Measurements from ENCODE around the gene ZNF672.
"Not testable (repeated sequence)": the region's sequence is repeated elsewhere in the genome, so short reads cannot be mapped to it uniquely, and the experiment has no call there.

ZNF672 gene

DNA sequence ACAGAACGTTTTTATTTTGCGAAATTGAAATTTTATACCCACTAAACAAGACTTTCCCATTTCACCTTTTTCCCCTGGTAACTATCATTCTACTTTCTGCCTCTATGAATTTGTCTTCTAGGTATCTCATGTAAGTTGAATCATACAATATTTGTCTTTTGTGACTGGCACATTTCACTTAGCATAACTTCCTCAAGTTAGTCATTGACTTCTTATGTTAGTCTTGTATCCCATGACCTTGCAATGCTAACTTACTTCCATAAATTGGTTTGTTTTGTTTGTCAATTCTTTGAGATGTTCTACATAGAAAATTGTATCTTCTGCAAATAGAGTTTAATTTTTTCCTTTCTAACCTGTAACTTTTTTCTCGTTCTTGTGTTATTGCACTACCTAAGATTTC lies 39.2 kb upstream of the ZNF672 start:
- no peak overlapping the region for H3K23ac ChIP-seq (ENCODE audit: low read depth, low read length, poor library complexity)
- DNase-seq (ENCODE audit: low spot score) = no peak
- H3K4ac ChIP-seq (ENCODE audit: low read length) = no peak overlapping the region
- H4K8ac ChIP-seq (ENCODE audit: low read depth, low read length) = no peak overlapping the region
- no peak overlapping the region for H4K91ac ChIP-seq (ENCODE audit: low read depth, low read length, poor library complexity)
- H3K9ac ChIP-seq (ENCODE audit: low read depth, low read length, poor library complexity) = no peak overlapping the region
- no peak overlapping the region for H2AFZ ChIP-seq (ENCODE audit: low read length)
- no peak overlapping the region for H2AK5ac ChIP-seq (ENCODE audit: low read depth, low read length)
- no CpG with 5 or more reads among the region's 3 CpGs for WGBS, 2 donors (ENCODE audit: extremely low coverage in 2 of 2, insufficient read length in 2 of 2, insufficient replicate concordance in 1 of 2)
- H2BK15ac ChIP-seq (ENCODE audit: low read length) = no peak overlapping the region
- H2BK120ac ChIP-seq (ENCODE audit: low read depth, low read length) = no peak overlapping the region
- H3K14ac ChIP-seq (ENCODE audit: low read length) = no peak overlapping the region
- H3K79me1 ChIP-seq (ENCODE audit: low read depth, low read length) = no peaks in the 10 kb centered on the region
- peaks cover 0 to 3% of the 10 kb centered on the region in 2 donors for H3K9me3 ChIP-seq (replicated peaks in 1 of 2; ENCODE audit: control insufficient read depth in 2 of 2, insufficient read depth in 1 of 2, low read depth in 1 of 2, low read length in 2 of 2)
- H3K18ac ChIP-seq (ENCODE audit: low read length) = no peak overlapping the region
- peaks cover 0 to 3% (median 0%) of the 10 kb centered on the region in 3 experiments for H3K27me3 ChIP-seq (ENCODE audit: control insufficient read depth in 3 of 3, insufficient read depth in 3 of 3, low read depth in 1 of 3, low read length in 3 of 3)
- H2BK12ac ChIP-seq (ENCODE audit: low read length) = no peak overlapping the region
- H3K4me2 ChIP-seq (ENCODE audit: insufficient read depth, low read length, poor library complexity, severe bottlenecking) = no peak overlapping the region
- H3K36me3 ChIP-seq (replicated peaks in 1 of 2; ENCODE audit: control insufficient read depth in 2 of 2, insufficient read depth in 2 of 2, low read length in 2 of 2) = no peaks in the 10 kb centered on the region
- H3K4me3 ChIP-seq (ENCODE audit: low read length in 2 of 2) = no peak overlapping the region
- no peaks in the 10 kb centered on the region for H3K4me1 ChIP-seq (ENCODE audit: control insufficient read depth in 2 of 2, insufficient read depth in 1 of 2, low read depth in 1 of 2, low read length in 2 of 2)
- H2BK5ac ChIP-seq (ENCODE audit: low read length) = no peak overlapping the region
- H3K27ac ChIP-seq (replicated peaks; ENCODE audit: low read length) = no peak overlapping the region

DNA sequence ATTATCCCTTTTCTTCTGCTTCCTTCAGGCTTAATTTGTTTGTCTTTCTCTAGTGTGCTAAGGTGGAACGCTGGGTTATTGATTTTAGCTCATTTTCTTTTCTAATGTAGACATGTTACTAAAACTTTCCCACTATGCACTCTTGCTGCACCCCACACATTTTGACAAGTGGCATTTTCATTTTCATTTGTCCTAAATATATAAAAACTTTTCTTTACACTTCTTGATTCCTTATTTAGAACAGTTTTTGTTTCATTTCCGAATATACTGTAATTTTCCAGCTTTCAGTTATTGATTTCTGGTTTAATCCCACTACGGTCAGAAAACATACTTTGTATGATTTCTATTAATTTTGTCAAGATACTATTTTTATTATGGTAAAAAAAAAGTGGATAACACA lies 37.6 kb upstream of the ZNF672 start:
- no peak overlapping the region for H4K8ac ChIP-seq (ENCODE audit: low read depth, low read length)
- H3K4me2 ChIP-seq (ENCODE audit: insufficient read depth, low read length, poor library complexity, severe bottlenecking) = no peak overlapping the region
- no peak overlapping the region for H3K27ac ChIP-seq (replicated peaks; ENCODE audit: low read length)
- H3K4ac ChIP-seq (ENCODE audit: low read length) = no peak overlapping the region
- H3K23ac ChIP-seq (ENCODE audit: low read depth, low read length, poor library complexity) = no peak overlapping the region
- whole genome bisulfite sequencing, 2 donors (ENCODE audit: extremely low coverage in 2 of 2, insufficient read length in 2 of 2, insufficient replicate concordance in 1 of 2) = no CpG with 5 or more reads among the region's 3 CpGs
- H4K91ac ChIP-seq (ENCODE audit: low read depth, low read length, poor library complexity) = no peak overlapping the region
- H3K36me3 ChIP-seq (replicated peaks in 1 of 2; ENCODE audit: control insufficient read depth in 2 of 2, insufficient read depth in 2 of 2, low read length in 2 of 2) = no peaks in the 10 kb centered on the region
- H3K27me3 ChIP-seq (ENCODE audit: control insufficient read depth in 3 of 3, insufficient read depth in 3 of 3, low read depth in 1 of 3, low read length in 3 of 3) = peaks cover 0 to 3% (median 0%) of the 10 kb centered on the region in 3 experiments
- H3K4me3 ChIP-seq (ENCODE audit: low read length in 2 of 2) = no peak overlapping the region
- H3K18ac ChIP-seq (ENCODE audit: low read length) = no peak overlapping the region
- DNase-seq (ENCODE audit: low spot score) = no peak
- no peak overlapping the region for H2AFZ ChIP-seq (ENCODE audit: low read length)
- peaks cover 0 to 3% of the 10 kb centered on the region in 2 donors for H3K9me3 ChIP-seq (replicated peaks in 1 of 2; ENCODE audit: control insufficient read depth in 2 of 2, insufficient read depth in 1 of 2, low read depth in 1 of 2, low read length in 2 of 2)
- H2BK120ac ChIP-seq (ENCODE audit: low read depth, low read length) = no peak overlapping the region
- H2BK5ac ChIP-seq (ENCODE audit: low read length) = no peak overlapping the region
- H3K14ac ChIP-seq (ENCODE audit: low read length) = no peak overlapping the region
- H3K4me1 ChIP-seq (ENCODE audit: control insufficient read depth in 2 of 2, insufficient read depth in 1 of 2, low read depth in 1 of 2, low read length in 2 of 2) = no peaks in the 10 kb centered on the region
- no peak overlapping the region for H2AK5ac ChIP-seq (ENCODE audit: low read depth, low read length)
- no peak overlapping the region for H2BK12ac ChIP-seq (ENCODE audit: low read length)
- H2BK15ac ChIP-seq (ENCODE audit: low read length) = no peak overlapping the region
- H3K9ac ChIP-seq (ENCODE audit: low read depth, low read length, poor library complexity) = no peak overlapping the region
- H3K79me1 ChIP-seq (ENCODE audit: low read depth, low read length) = no peaks in the 10 kb centered on the region

DNA sequence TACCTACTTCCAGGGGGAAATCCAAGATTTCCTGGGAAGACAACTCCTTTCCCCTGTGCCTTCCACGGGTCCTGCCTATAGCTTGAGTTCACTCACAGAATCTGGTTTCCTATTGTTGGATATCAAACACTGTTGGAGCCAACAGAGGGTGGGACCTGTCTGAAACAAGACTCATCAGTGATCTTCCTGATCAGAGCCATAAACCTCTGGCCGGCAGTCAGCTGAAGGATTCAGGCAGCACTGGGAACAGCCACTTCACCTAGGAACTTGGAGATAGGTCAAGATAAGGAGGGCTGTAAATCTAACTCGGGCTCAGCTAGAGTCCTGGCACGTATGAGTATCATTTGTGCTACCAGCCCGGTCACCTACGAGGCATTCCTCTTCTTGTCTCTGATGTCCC lies 35.6 kb upstream of the ZNF672 start:
- H2AFZ ChIP-seq (ENCODE audit: low read length) = no peak overlapping the region
- no peak overlapping the region for H4K91ac ChIP-seq (ENCODE audit: low read depth, low read length, poor library complexity)
- H2AK5ac ChIP-seq (ENCODE audit: low read depth, low read length) = no peak overlapping the region
- H3K9ac ChIP-seq (ENCODE audit: low read depth, low read length, poor library complexity) = no peak overlapping the region
- H3K9me3 ChIP-seq (replicated peaks in 1 of 2; ENCODE audit: control insufficient read depth in 2 of 2, insufficient read depth in 1 of 2, low read depth in 1 of 2, low read length in 2 of 2) = peaks cover 0 to 5% of the 10 kb centered on the region in 2 donors
- H3K27ac ChIP-seq (replicated peaks; ENCODE audit: low read length) = no peak overlapping the region
- no peak overlapping the region for H3K23ac ChIP-seq (ENCODE audit: low read depth, low read length, poor library complexity)
- H3K4me1 ChIP-seq (ENCODE audit: control insufficient read depth in 2 of 2, insufficient read depth in 1 of 2, low read depth in 1 of 2, low read length in 2 of 2) = no peaks in the 10 kb centered on the region
- no peak overlapping the region for H3K4me3 ChIP-seq (ENCODE audit: low read length in 2 of 2)
- peaks cover 0 to 3% (median 0%) of the 10 kb centered on the region in 3 experiments for H3K27me3 ChIP-seq (ENCODE audit: control insufficient read depth in 3 of 3, insufficient read depth in 3 of 3, low read depth in 1 of 3, low read length in 3 of 3)
- no peak overlapping the region for H3K4me2 ChIP-seq (ENCODE audit: insufficient read depth, low read length, poor library complexity, severe bottlenecking)
- H2BK15ac ChIP-seq (ENCODE audit: low read length) = no peak overlapping the region
- H3K36me3 ChIP-seq (replicated peaks in 1 of 2; ENCODE audit: control insufficient read depth in 2 of 2, insufficient read depth in 2 of 2, low read length in 2 of 2) = no peaks in the 10 kb centered on the region
- H4K8ac ChIP-seq (ENCODE audit: low read depth, low read length) = no peak overlapping the region
- H2BK5ac ChIP-seq (ENCODE audit: low read length) = no peak overlapping the region
- no peak overlapping the region for H2BK12ac ChIP-seq (ENCODE audit: low read length)
- no CpG with 5 or more reads among the region's 6 CpGs for WGBS, 2 donors (ENCODE audit: extremely low coverage in 2 of 2, insufficient read length in 2 of 2, insufficient replicate concordance in 1 of 2)
- no peaks in the 10 kb centered on the region for H3K79me1 ChIP-seq (ENCODE audit: low read depth, low read length)
- no peak overlapping the region for H3K4ac ChIP-seq (ENCODE audit: low read length)
- H2BK120ac ChIP-seq (ENCODE audit: low read depth, low read length) = no peak overlapping the region
- H3K14ac ChIP-seq (ENCODE audit: low read length) = no peak overlapping the region
- no peak for DNase-seq (ENCODE audit: low spot score)
- H3K18ac ChIP-seq (ENCODE audit: low read length) = no peak overlapping the region

DNA sequence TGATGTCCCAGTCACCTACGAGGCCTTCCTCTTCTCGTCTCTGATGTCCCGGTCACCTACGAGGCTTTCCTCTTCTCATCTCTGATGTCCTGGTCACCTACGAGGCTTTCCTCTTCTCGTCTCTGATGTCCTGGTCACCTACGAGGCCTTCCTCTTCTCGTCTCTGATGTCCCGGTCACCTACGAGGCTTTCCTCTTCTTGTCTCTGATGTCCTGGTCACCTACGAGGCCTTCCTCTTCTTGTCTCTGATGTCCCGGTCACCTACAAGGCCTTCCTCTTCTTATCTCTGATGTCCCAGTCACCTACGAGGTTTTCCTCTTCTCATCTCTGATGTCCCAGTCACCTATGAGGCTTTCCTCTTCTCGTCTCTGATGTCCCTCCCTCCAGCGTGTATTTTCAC lies 34.5 kb upstream of the ZNF672 start:
- not testable (repeated sequence) for H4K8ac ChIP-seq (ENCODE audit: low read depth, low read length); H3K4me2 ChIP-seq (ENCODE audit: insufficient read depth, low read length, poor library complexity, severe bottlenecking); H3K14ac ChIP-seq (ENCODE audit: low read length); H2BK5ac ChIP-seq (ENCODE audit: low read length); H2BK15ac ChIP-seq (ENCODE audit: low read length); H3K27me3 ChIP-seq (ENCODE audit: control insufficient read depth in 3 of 3, insufficient read depth in 3 of 3, low read depth in 1 of 3, low read length in 3 of 3); H3K9ac ChIP-seq (ENCODE audit: low read depth, low read length, poor library complexity); H2AFZ ChIP-seq (ENCODE audit: low read length); H3K9me3 ChIP-seq (replicated peaks in 1 of 2; ENCODE audit: control insufficient read depth in 2 of 2, insufficient read depth in 1 of 2, low read depth in 1 of 2, low read length in 2 of 2); H3K79me1 ChIP-seq (ENCODE audit: low read depth, low read length); H3K27ac ChIP-seq (replicated peaks; ENCODE audit: low read length); H3K4me1 ChIP-seq (ENCODE audit: control insufficient read depth in 2 of 2, insufficient read depth in 1 of 2, low read depth in 1 of 2, low read length in 2 of 2); DNase-seq (ENCODE audit: low spot score); H2BK12ac ChIP-seq (ENCODE audit: low read length); H3K4me3 ChIP-seq (ENCODE audit: low read length in 2 of 2); H4K91ac ChIP-seq (ENCODE audit: low read depth, low read length, poor library complexity); H3K18ac ChIP-seq (ENCODE audit: low read length); H2BK120ac ChIP-seq (ENCODE audit: low read depth, low read length); H2AK5ac ChIP-seq (ENCODE audit: low read depth, low read length); H3K36me3 ChIP-seq (replicated peaks in 1 of 2; ENCODE audit: control insufficient read depth in 2 of 2, insufficient read depth in 2 of 2, low read length in 2 of 2); H3K23ac ChIP-seq (ENCODE audit: low read depth, low read length, poor library complexity); H3K4ac ChIP-seq (ENCODE audit: low read length)
- no CpG with 5 or more reads among the region's 15 CpGs for WGBS, 2 donors (ENCODE audit: extremely low coverage in 2 of 2, insufficient read length in 2 of 2, insufficient replicate concordance in 1 of 2)

All from neuronal stem cell (in vitro differentiated cells).